ENCODE results near the gene C1orf116. TPM values are rescaled to one million over a fixed set of nuclear protein-coding genes. Genes with fewer than 3 reads are reported as not detected.

The C1orf116 gene
- polyA plus RNA-seq, 2 of the 4 experiments (the other 2 are of a cell fraction), result 2.0 to 3.2 TPM

GRCh38 chr1:207051191-207051943 is 18.8 kb upstream of the C1orf116 start, which contains the start of gene YOD1:
TSS of gene YOD1 (minus strand) at chr1:207051208. CDS start at chr1:207051030, 178 bp downstream.
- TF ChIP-seq MYC (IDR thresholded peaks at IDR 0.05; ENCODE audit: borderline replicate concordance, low read length), result no peak
- TF ChIP-seq, protein P1, sequence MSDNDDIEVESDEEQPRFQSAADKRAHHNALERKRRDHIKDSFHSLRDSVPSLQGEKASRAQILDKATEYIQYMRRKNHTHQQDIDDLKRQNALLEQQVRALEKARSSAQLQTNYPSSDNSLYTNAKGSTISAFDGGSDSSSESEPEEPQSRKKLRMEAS (IDR thresholded peaks at IDR 0.05), result peak; percentile 29
- no peak for TF ChIP-seq MAFK (IDR thresholded peaks at IDR 0.05; ENCODE audit: partially characterized antibody)
- TF ChIP-seq, protein P2, sequence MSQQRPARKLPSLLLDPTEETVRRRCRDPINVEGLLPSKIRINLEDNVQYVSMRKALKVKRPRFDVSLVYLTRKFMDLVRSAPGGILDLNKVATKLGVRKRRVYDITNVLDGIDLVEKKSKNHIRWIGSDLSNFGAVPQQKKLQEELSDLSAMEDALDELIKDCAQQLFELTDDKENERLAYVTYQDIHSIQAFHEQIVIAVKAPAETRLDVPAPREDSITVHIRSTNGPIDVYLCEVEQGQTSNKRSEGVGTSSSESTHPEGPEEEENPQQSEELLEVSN (IDR thresholded peaks at IDR 0.05; ENCODE audit: borderline replicate concordance, low read depth), result 0 out of 2 replicates have a peak, but pooled peaks have one; percentile 25
- no peak for TF ChIP-seq FOSL2 (IDR thresholded peaks at IDR 0.05)
- peak; percentile 61 for TF ChIP-seq FOSL2 (CRISPR knock-in tag; IDR thresholded peaks at IDR 0.05)
- no peak for TF ChIP-seq RAD21 (conservative IDR thresholded peaks at IDR 0.05 in 1 of 2, IDR thresholded peaks at IDR 0.05 in 1 of 2)
- TF ChIP-seq TP53 (CRISPR knock-in tag; IDR thresholded peaks at IDR 0.05), result no peak
- TF ChIP-seq RNF2 (IDR thresholded peaks at IDR 0.05; ENCODE audit: borderline replicate concordance, low read depth), result no peak
- TF ChIP-seq ATOH8 (CRISPR knock-in tag; IDR thresholded peaks at IDR 0.05; ENCODE audit: low read depth), result no peak
- TF ChIP-seq CBX8 (IDR thresholded peaks at IDR 0.05), result no peak
- no peak for TF ChIP-seq ZC3H11A (IDR thresholded peaks at IDR 0.05)
- TF ChIP-seq HEYL (CRISPR knock-in tag; IDR thresholded peaks at IDR 0.05), result no peak
- TF ChIP-seq SMC3 (IDR thresholded peaks at IDR 0.05), result no peak
- H3K27ac ChIP-seq, result peak within 1 kb of the TSS; percentile 94 to 97
- no peaks in the 10 kb centered on the region for H3K9me3 ChIP-seq
- peak within 1 kb of the TSS; percentile 80 for H3K4me2 ChIP-seq
- WGBS (ENCODE audit: missing lambda C conversion rate), result 12% methylated on average over 15 of the region's 15 CpGs
- ChIA-PET CTCF (interaction anchor here (1.3 to 3.3 kb wide), 4 partner anchors 19 to 435 kb away, joined by 3 to 40 read pairs (median 8); partner anchors contain the start of gene C1orf116), POLR2A (interaction anchor here (0.6 to 1.3 kb wide), 2 partner anchors 9 to 270 kb away, joined by 3 read pairs; partner anchors contain the start of gene CD55)
- H3K4me1 ChIP-seq, result peaks cover 44% of the 10 kb centered on the region
- peak within 1 kb of the TSS; percentile 91 for H3K4me3 ChIP-seq
- ATAC-seq, result peak; percentile 9 to 12; a peak in 3 of 6 replicates
- no peak for FAIRE-seq
- DNase-seq (ENCODE audit: low read depth in 1 of 2, low spot score in 1 of 2), result peak in 1 of 2 experiments; percentile 60

DNA sequence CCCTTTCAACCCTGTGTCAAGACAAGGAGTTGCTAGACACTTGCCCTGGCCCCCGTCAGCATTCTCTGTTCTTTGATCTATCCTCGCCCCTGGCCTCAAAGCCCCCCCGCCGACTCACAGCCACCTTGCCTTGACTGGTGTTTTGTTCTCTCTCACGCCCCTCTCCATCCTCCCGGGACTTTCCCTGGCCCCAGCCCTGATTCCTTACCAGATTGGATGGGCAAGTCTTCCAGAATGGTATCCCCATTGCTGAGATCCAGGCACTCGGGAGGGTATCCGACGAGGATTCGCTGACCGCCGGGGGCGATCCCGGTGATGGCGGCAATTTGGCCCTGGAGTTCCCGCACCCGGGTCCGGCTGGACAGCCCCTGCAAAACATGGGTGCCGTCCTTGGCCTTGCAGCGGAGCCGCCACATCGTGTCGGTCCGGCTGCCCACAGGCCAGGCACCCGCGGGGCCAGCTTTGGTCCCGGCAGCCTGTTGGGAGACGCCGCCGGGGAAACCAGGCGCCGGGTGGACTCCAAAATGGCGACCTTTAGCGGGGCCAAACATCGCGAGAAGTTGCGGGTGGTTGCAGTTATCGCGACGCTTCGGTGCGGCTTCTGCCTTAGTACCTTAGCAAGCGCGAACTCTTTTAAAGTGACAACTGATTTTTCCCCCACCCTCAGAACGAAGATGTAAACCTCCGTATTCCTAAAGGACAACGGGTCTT is 18.1 kb upstream of the C1orf116 start:
- POLR2A ChIA-PET, result interaction anchor here (0.6 to 1.3 kb wide), 3 partner anchors 8 to 1743 kb away, joined by 3 read pairs; partner anchors contain the start of gene CD55
- Histone ChIP-seq H3K4me3 (peak overlapping the region; percentile 91), H3K4me2 (peak overlapping the region; percentile 80), H3K9me3 (no peaks in the 10 kb centered on the region), H3K4me1 (peaks cover 52% of the 10 kb centered on the region), H3K27ac (peak overlapping the region; percentile 94 to 97)
- FAIRE-seq, result no peak
- 3% methylated on average over 21 of the region's 47 CpGs for WGBS (ENCODE audit: missing lambda C conversion rate)
- ATAC-seq, result peak; percentile 69 to 80
- DNase-seq (ENCODE audit: low read depth in 1 of 2, low spot score in 1 of 2), result peak; percentile 83 to 93
- CTCF ChIA-PET, result interaction anchor here (0.6 to 3.5 kb wide), 29 partner anchors 9 to 449 kb away, joined by 3 to 40 read pairs (median 5); partner anchors contain the start of genes C1orf116 and C4BPB
- TF ChIP-seq ESRRA (IDR thresholded peaks at IDR 0.05; ENCODE audit: borderline replicate concordance, low read length) (no peak), PBX3 (IDR thresholded peaks at IDR 0.05) (no peak), BHLHE40 (IDR thresholded peaks at IDR 0.05; ENCODE audit: low read depth, low read length) (no peak), TFCP2L1 (CRISPR knock-in tag; IDR thresholded peaks at IDR 0.05) (no peak), EHMT2 (IDR thresholded peaks at IDR 0.05; ENCODE audit: low read depth) (no peak), MYC (IDR thresholded peaks at IDR 0.05; ENCODE audit: borderline replicate concordance, low read length) (no peak), HDAC2 (IDR thresholded peaks at IDR 0.05) (no peak), KDM5A (IDR thresholded peaks at IDR 0.05) (peak; percentile 32; the same call in 1 of the 2 replicates), SMC3 (IDR thresholded peaks at IDR 0.05) (no peak), CHD4 (IDR thresholded peaks at IDR 0.05; ENCODE audit: borderline replicate concordance) (no peak), ZNF302 (CRISPR knock-in tag; IDR thresholded peaks at IDR 0.05) (no peak), CHD2 (IDR thresholded peaks at IDR 0.05; ENCODE audit: low read length, partially characterized antibody) (peak; percentile 93), HOXB5 (CRISPR knock-in tag; IDR thresholded peaks at IDR 0.05) (no peak), MAFK (IDR thresholded peaks at IDR 0.05; ENCODE audit: partially characterized antibody) (no peak), JUNB (IDR thresholded peaks at IDR 0.05) (no peak)
- TF ChIP-seq, protein P3, sequence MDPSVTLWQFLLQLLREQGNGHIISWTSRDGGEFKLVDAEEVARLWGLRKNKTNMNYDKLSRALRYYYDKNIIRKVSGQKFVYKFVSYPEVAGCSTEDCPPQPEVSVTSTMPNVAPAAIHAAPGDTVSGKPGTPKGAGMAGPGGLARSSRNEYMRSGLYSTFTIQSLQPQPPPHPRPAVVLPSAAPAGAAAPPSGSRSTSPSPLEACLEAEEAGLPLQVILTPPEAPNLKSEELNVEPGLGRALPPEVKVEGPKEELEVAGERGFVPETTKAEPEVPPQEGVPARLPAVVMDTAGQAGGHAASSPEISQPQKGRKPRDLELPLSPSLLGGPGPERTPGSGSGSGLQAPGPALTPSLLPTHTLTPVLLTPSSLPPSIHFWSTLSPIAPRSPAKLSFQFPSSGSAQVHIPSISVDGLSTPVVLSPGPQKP (IDR thresholded peaks at IDR 0.05; ENCODE audit: low read depth, low read length), result no peak
- TF ChIP-seq, protein P4, sequence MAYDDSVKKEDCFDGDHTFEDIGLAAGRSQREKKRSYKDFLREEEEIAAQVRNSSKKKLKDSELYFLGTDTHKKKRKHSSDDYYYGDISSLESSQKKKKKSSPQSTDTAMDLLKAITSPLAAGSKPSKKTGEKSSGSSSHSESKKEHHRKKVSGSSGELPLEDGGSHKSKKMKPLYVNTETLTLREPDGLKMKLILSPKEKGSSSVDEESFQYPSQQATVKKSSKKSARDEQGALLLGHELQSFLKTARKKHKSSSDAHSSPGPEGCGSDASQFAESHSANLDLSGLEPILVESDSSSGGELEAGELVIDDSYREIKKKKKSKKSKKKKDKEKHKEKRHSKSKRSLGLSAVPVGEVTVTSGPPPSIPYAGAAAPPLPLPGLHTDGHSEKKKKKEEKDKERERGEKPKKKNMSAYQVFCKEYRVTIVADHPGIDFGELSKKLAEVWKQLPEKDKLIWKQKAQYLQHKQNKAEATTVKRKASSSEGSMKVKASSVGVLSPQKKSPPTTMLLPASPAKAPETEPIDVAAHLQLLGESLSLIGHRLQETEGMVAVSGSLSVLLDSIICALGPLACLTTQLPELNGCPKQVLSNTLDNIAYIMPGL (CRISPR knock-in tag; IDR thresholded peaks at IDR 0.05; ENCODE audit: borderline replicate concordance), result no peak
- TF ChIP-seq, protein P1 (IDR thresholded peaks at IDR 0.05), result peak; percentile 20; the same call in 1 of the 2 replicates

All from A549 (cell line).